Skeletal muscle cell (primary cell): ENCODE data around the gene DCANP1.
A peak's percentile ranks its signal among the peaks of the same experiment; 100 is the strongest.

Source experiments
- DNase-seq: peaks from one replicate; pipeline ENCODE4 v3.0.0-alpha.2; 2010; ENCODE audit warnings: low read depth
- H3K4me3 ChIP-seq: 2 replicates; pipeline ENCODE4 v1.5.1; 2011; ENCODE audit warnings: low read depth, mild to moderate bottlenecking, control low read depth, low read length, moderate library complexity

Gene DCANP1

GRCh38 chr5:135445306-135445985 is 1.7 kb downstream of the DCANP1 start:
- no peak for DNase-seq
- H3K4me3 ChIP-seq = no peak overlapping the region

- DNase-seq = no peak
- H3K4me3 ChIP-seq = no peak overlapping the region
Measured at GRCh38 chr5:135444881-135445280, 2.3 kb downstream of the DCANP1 start.

- no peak overlapping the region for H3K4me3 ChIP-seq
- DNase-seq = no peak
Measured at GRCh38 chr5:135444360-135444759, 2.8 kb downstream of the DCANP1 start.

GRCh38 chr5:135443161-135443960 is 3.8 kb downstream of the DCANP1 start:
- H3K4me3 ChIP-seq = no peak overlapping the region
- no peak for DNase-seq

GRCh38 chr5:135442431-135443160 is 4.6 kb downstream of the DCANP1 start:
- H3K4me3 ChIP-seq = no peak overlapping the region
- DNase-seq = no peak

- no peak overlapping the region for H3K4me3 ChIP-seq
- DNase-seq = no peak
Measured at GRCh38 chr5:135441919-135442318, 5.2 kb downstream of the DCANP1 start.

- no peak overlapping the region for H3K4me3 ChIP-seq
- DNase-seq = no peak
Measured at GRCh38 chr5:135441350-135441831, 5.8 kb downstream of the DCANP1 start.

GRCh38 chr5:135440916-135441315 is 6.2 kb downstream of the DCANP1 start:
- H3K4me3 ChIP-seq = no peak overlapping the region
- DNase-seq = no peak

- no peak overlapping the region for H3K4me3 ChIP-seq
- no peak for DNase-seq
Measured at GRCh38 chr5:135439231-135440205, 7.6 kb downstream of the DCANP1 start.

GRCh38 chr5:135438636-135439221 is 8.4 kb downstream of the DCANP1 start:
- no peak for DNase-seq
- H3K4me3 ChIP-seq = no peak overlapping the region

GRCh38 chr5:135437796-135438560 is 9.2 kb downstream of the DCANP1 start:
- peak; percentile 78 for DNase-seq
- no peak overlapping the region for H3K4me3 ChIP-seq

GRCh38 chr5:135437422-135437795 is 9.7 kb downstream of the DCANP1 start:
- DNase-seq = no peak
- H3K4me3 ChIP-seq = no peak overlapping the region

GRCh38 chr5:135436951-135437418 is 10.2 kb downstream of the DCANP1 start:
- DNase-seq = no peak
- H3K4me3 ChIP-seq = no peak overlapping the region

- no peak for DNase-seq
- no peak overlapping the region for H3K4me3 ChIP-seq
Measured at GRCh38 chr5:135435467-135436330, 11.4 kb downstream of the DCANP1 start.

- no peak for DNase-seq
- no peak overlapping the region for H3K4me3 ChIP-seq
Measured at GRCh38 chr5:135434591-135435466, 12.3 kb downstream of the DCANP1 start.
